ENCODE results near the gene CCDC40.

GRCh38 chr17:80110447-80110812 lies 74.0 kb downstream of the CCDC40 start:
- no peak for TF ChIP-seq CTCF (conservative IDR thresholded peaks at IDR 0.05; ENCODE audit: low read length)
- no peak for TF ChIP-seq EZH2phosphoT487 (IDR thresholded peaks at IDR 0.05; ENCODE audit: borderline replicate concordance, low read depth, low read length)
